ENCODE measurements around the gene ORMDL2. TPM values are rescaled to one million over a fixed set of nuclear protein-coding genes. Genes with fewer than 3 reads are reported as not detected.

The ORMDL2 gene
- total and polyA plus RNA-seq, 2 experiments from 2014 or later, result 18.0 to 55.1 TPM

DNA sequence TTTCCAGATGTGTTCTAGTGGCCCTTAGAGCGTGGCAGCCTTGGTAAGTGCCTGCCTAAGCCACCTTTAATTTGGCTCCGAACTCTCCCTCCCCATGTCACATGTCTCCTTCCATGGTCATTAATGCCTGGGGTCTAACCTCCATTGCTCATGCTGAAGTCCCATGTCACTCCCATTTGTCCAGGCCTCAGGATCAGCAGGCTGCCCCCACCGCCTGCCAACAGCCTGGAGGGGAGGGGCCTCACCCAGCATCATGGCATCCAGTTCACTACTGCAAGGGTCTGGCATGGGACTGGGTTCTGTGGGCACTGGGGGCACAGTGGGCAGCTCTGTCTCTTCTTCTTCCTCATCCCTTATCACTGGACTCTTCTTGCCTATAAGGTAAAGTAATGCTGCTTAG is 20.5 kb downstream of the ORMDL2 start (continued):
- TF ChIP-seq, protein P1, sequence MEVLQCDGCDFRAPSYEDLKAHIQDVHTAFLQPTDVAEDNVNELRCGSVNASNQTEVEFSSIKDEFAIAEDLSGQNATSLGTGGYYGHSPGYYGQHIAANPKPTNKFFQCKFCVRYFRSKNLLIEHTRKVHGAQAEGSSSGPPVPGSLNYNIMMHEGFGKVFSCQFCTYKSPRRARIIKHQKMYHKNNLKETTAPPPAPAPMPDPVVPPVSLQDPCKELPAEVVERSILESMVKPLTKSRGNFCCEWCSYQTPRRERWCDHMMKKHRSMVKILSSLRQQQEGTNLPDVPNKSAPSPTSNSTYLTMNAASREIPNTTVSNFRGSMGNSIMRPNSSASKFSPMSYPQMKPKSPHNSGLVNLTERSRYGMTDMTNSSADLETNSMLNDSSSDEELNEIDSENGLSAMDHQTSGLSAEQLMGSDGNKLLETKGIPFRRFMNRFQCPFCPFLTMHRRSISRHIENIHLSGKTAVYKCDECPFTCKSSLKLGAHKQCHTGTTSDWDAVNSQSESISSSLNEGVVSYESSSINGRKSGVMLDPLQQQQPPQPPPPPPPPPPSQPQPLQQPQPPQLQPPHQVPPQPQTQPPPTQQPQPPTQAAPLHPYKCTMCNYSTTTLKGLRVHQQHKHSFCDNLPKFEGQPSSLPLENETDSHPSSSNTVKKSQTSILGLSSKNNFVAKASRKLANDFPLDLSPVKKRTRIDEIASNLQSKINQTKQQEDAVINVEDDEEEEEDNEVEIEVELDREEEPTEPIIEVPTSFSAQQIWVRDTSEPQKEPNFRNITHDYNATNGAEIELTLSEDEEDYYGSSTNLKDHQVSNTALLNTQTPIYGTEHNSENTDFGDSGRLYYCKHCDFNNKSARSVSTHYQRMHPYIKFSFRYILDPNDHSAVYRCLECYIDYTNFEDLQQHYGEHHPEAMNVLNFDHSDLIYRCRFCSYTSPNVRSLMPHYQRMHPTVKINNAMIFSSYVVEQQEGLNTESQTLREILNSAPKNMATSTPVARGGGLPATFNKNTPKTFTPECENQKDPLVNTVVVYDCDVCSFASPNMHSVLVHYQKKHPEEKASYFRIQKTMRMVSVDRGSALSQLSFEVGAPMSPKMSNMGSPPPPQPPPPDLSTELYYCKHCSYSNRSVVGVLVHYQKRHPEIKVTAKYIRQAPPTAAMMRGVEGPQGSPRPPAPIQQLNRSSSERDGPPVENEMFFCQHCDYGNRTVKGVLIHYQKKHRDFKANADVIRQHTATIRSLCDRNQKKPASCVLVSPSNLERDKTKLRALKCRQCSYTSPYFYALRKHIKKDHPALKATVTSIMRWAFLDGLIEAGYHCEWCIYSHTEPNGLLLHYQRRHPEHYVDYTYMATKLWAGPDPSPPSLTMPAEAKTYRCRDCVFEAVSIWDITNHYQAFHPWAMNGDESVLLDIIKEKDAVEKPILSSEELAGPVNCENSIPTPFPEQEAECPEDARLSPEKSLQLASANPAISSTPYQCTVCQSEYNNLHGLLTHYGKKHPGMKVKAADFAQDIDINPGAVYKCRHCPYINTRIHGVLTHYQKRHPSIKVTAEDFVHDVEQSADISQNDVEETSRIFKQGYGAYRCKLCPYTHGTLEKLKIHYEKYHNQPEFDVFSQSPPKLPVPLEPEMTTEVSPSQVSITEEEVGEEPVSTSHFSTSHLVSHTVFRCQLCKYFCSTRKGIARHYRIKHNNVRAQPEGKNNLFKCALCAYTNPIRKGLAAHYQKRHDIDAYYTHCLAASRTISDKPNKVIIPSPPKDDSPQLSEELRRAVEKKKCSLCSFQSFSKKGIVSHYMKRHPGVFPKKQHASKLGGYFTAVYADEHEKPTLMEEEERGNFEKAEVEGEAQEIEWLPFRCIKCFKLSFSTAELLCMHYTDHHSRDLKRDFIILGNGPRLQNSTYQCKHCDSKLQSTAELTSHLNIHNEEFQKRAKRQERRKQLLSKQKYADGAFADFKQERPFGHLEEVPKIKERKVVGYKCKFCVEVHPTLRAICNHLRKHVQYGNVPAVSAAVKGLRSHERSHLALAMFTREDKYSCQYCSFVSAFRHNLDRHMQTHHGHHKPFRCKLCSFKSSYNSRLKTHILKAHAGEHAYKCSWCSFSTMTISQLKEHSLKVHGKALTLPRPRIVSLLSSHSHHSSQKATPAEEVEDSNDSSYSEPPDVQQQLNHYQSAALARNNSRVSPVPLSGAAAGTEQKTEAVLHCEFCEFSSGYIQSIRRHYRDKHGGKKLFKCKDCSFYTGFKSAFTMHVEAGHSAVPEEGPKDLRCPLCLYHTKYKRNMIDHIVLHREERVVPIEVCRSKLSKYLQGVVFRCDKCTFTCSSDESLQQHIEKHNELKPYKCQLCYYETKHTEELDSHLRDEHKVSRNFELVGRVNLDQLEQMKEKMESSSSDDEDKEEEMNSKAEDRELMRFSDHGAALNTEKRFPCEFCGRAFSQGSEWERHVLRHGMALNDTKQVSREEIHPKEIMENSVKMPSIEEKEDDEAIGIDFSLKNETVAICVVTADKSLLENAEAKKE (CRISPR knock-in tag; IDR thresholded peaks at IDR 0.05), result no peak
- TF ChIP-seq EZH2 (IDR thresholded peaks at IDR 0.05; ENCODE audit: low read depth, unreplicated experiment) (no peak), ZNF331 (CRISPR knock-in tag; IDR thresholded peaks at IDR 0.05; ENCODE audit: low read depth) (no peak)

DNA sequence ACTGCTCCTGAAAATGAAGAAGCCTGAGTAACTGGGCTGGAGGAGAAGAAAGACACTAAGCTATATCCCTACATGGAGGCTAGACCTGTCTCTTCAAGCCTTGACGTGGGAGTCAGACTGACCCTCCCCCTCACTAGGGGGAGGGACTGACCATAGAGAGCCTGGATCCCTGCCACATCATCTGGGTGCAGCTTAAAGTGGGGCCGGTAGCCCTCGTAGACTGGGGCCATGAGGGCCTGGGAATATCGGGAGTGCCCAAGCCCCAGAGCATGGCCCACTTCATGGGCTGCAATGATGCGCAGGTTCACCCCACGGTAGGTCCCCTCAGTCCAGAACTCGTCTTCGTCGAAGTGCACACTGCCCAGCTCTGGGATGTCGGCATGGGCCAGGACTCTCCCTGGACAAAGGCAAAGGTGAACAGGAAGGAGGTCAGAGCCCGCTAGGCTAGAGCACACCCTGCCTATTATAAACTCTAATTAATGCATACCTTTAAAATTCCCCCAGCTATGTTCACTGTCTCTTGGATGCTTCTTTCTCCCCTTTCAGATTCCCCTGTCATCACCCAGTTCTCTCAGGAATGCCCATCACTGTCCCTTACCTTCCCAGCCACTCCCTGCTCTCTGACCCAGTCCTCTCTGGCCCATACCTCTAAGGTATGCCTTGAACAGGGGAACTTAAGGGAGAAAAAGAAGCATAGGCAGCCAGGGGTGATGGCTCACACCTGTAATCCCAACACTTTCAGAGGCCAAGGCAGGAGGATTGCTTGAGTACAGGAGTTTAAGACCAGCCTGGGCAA is 21.7 kb downstream of the ORMDL2 start:
- H3K27me3 ChIP-seq (ENCODE audit: insufficient read depth), result no peaks in the 10 kb centered on the region
- no peaks in the 10 kb centered on the region for H3F3A ChIP-seq (replicated peaks; ENCODE audit: low read depth)
- Mint-ChIP-seq H3K4me1 (peaks cover 22% of the 10 kb centered on the region), H3K27ac (no peak overlapping the region), H3K27me3 (ENCODE audit: insufficient read depth, low read depth, poor library complexity) (peaks cover 12% of the 10 kb centered on the region), H3K9me3 (no peaks in the 10 kb centered on the region), H3K36me3 (ENCODE audit: low read depth) (no peaks in the 10 kb centered on the region; the same call in 1 of the 3 replicates), H3K4me3 (no peak overlapping the region; the same call in 2 of the 3 replicates)
- no peaks in the 10 kb centered on the region for H3K79me2 ChIP-seq (replicated peaks; ENCODE audit: insufficient read depth)
- H3K4me3 ChIP-seq, result no peak overlapping the region
- no peak overlapping the region for H2AFZ ChIP-seq
- no peak for TF ChIP-seq ZNF331 (CRISPR knock-in tag; IDR thresholded peaks at IDR 0.05; ENCODE audit: low read depth)
- no peak for TF ChIP-seq EZH2phosphoT487 (IDR thresholded peaks at IDR 0.05; ENCODE audit: unreplicated experiment)
- TF ChIP-seq, protein P1 (CRISPR knock-in tag; IDR thresholded peaks at IDR 0.05), result no peak
- no peak for TF ChIP-seq NANOG (IDR thresholded peaks at IDR 0.05; ENCODE audit: borderline replicate concordance)
- TF ChIP-seq POLR2AphosphoS5 (IDR thresholded peaks at IDR 0.05; ENCODE audit: low read depth), result no peak
- ATAC-seq, result no peak
- H3K4me2 ChIP-seq, result no peak overlapping the region
- H3K36me3 ChIP-seq (ENCODE audit: insufficient read depth), result no peaks in the 10 kb centered on the region
- no peak overlapping the region for H3K27ac ChIP-seq (ENCODE audit: low read depth)
- H3K9me2 ChIP-seq (ENCODE audit: insufficient read depth), result peaks cover 4% of the 10 kb centered on the region; the same call in 1 of the 2 replicates
- no peaks in the 10 kb centered on the region for H4K20me1 ChIP-seq (replicated peaks; ENCODE audit: insufficient read depth)
- no peak for DNase-seq (ENCODE audit: low spot score)
- H3K4me1 ChIP-seq (ENCODE audit: insufficient read depth), result peaks cover 4% of the 10 kb centered on the region; the same call in 1 of the 2 replicates
